ENCODE results near the gene PDE7B.

DNA sequence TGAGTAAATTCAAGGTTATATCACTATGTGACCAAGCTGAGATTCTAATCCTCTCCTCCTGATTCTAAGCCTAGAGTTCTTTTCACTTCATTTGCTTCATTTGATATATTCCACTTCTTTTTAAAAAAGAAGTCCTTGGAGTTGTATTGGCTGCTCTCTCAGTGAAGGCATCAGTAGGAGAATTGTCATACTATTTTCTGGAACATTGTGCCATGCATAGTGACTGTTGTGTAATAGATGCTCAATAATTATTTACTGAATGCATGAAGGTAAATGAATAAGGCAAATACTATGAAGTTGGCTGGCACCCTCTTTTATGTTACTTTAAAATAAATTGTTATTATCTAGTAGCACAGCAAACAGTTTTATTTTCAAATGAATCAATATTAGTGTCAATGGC lies 209.3 kb downstream of the PDE7B start:
- no peak for TF ChIP-seq EP300 (IDR thresholded peaks at IDR 0.05; ENCODE audit: low read length)
- no peak for TF ChIP-seq RAD51 (IDR thresholded peaks at IDR 0.05; ENCODE audit: borderline replicate concordance, low read depth)
- TF ChIP-seq KDM1A (IDR thresholded peaks at IDR 0.05) = no peak
- TF ChIP-seq, protein P1, sequence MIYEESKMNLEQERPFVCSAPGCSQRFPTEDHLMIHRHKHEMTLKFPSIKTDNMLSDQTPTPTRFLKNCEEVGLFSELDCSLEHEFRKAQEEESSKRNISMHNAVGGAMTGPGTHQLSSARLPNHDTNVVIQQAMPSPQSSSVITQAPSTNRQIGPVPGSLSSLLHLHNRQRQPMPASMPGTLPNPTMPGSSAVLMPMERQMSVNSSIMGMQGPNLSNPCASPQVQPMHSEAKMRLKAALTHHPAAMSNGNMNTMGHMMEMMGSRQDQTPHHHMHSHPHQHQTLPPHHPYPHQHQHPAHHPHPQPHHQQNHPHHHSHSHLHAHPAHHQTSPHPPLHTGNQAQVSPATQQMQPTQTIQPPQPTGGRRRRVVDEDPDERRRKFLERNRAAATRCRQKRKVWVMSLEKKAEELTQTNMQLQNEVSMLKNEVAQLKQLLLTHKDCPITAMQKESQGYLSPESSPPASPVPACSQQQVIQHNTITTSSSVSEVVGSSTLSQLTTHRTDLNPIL (CRISPR knock-in tag; IDR thresholded peaks at IDR 0.05) = no peak
- TF ChIP-seq, protein P2, sequence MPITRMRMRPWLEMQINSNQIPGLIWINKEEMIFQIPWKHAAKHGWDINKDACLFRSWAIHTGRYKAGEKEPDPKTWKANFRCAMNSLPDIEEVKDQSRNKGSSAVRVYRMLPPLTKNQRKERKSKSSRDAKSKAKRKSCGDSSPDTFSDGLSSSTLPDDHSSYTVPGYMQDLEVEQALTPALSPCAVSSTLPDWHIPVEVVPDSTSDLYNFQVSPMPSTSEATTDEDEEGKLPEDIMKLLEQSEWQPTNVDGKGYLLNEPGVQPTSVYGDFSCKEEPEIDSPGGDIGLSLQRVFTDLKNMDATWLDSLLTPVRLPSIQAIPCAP (CRISPR knock-in tag; IDR thresholded peaks at IDR 0.05; ENCODE audit: borderline replicate concordance) = no peak
- TF ChIP-seq, protein P3, sequence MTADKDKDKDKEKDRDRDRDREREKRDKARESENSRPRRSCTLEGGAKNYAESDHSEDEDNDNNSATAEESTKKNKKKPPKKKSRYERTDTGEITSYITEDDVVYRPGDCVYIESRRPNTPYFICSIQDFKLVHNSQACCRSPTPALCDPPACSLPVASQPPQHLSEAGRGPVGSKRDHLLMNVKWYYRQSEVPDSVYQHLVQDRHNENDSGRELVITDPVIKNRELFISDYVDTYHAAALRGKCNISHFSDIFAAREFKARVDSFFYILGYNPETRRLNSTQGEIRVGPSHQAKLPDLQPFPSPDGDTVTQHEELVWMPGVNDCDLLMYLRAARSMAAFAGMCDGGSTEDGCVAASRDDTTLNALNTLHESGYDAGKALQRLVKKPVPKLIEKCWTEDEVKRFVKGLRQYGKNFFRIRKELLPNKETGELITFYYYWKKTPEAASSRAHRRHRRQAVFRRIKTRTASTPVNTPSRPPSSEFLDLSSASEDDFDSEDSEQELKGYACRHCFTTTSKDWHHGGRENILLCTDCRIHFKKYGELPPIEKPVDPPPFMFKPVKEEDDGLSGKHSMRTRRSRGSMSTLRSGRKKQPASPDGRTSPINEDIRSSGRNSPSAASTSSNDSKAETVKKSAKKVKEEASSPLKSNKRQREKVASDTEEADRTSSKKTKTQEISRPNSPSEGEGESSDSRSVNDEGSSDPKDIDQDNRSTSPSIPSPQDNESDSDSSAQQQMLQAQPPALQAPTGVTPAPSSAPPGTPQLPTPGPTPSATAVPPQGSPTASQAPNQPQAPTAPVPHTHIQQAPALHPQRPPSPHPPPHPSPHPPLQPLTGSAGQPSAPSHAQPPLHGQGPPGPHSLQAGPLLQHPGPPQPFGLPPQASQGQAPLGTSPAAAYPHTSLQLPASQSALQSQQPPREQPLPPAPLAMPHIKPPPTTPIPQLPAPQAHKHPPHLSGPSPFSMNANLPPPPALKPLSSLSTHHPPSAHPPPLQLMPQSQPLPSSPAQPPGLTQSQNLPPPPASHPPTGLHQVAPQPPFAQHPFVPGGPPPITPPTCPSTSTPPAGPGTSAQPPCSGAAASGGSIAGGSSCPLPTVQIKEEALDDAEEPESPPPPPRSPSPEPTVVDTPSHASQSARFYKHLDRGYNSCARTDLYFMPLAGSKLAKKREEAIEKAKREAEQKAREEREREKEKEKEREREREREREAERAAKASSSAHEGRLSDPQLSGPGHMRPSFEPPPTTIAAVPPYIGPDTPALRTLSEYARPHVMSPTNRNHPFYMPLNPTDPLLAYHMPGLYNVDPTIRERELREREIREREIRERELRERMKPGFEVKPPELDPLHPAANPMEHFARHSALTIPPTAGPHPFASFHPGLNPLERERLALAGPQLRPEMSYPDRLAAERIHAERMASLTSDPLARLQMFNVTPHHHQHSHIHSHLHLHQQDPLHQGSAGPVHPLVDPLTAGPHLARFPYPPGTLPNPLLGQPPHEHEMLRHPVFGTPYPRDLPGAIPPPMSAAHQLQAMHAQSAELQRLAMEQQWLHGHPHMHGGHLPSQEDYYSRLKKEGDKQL (CRISPR knock-in tag; IDR thresholded peaks at IDR 0.05; ENCODE audit: borderline replicate concordance) = no peak
- TF ChIP-seq GTF2F1 (IDR thresholded peaks at IDR 0.05; ENCODE audit: low read depth, low read length) = no peak
- TF ChIP-seq, protein P4, sequence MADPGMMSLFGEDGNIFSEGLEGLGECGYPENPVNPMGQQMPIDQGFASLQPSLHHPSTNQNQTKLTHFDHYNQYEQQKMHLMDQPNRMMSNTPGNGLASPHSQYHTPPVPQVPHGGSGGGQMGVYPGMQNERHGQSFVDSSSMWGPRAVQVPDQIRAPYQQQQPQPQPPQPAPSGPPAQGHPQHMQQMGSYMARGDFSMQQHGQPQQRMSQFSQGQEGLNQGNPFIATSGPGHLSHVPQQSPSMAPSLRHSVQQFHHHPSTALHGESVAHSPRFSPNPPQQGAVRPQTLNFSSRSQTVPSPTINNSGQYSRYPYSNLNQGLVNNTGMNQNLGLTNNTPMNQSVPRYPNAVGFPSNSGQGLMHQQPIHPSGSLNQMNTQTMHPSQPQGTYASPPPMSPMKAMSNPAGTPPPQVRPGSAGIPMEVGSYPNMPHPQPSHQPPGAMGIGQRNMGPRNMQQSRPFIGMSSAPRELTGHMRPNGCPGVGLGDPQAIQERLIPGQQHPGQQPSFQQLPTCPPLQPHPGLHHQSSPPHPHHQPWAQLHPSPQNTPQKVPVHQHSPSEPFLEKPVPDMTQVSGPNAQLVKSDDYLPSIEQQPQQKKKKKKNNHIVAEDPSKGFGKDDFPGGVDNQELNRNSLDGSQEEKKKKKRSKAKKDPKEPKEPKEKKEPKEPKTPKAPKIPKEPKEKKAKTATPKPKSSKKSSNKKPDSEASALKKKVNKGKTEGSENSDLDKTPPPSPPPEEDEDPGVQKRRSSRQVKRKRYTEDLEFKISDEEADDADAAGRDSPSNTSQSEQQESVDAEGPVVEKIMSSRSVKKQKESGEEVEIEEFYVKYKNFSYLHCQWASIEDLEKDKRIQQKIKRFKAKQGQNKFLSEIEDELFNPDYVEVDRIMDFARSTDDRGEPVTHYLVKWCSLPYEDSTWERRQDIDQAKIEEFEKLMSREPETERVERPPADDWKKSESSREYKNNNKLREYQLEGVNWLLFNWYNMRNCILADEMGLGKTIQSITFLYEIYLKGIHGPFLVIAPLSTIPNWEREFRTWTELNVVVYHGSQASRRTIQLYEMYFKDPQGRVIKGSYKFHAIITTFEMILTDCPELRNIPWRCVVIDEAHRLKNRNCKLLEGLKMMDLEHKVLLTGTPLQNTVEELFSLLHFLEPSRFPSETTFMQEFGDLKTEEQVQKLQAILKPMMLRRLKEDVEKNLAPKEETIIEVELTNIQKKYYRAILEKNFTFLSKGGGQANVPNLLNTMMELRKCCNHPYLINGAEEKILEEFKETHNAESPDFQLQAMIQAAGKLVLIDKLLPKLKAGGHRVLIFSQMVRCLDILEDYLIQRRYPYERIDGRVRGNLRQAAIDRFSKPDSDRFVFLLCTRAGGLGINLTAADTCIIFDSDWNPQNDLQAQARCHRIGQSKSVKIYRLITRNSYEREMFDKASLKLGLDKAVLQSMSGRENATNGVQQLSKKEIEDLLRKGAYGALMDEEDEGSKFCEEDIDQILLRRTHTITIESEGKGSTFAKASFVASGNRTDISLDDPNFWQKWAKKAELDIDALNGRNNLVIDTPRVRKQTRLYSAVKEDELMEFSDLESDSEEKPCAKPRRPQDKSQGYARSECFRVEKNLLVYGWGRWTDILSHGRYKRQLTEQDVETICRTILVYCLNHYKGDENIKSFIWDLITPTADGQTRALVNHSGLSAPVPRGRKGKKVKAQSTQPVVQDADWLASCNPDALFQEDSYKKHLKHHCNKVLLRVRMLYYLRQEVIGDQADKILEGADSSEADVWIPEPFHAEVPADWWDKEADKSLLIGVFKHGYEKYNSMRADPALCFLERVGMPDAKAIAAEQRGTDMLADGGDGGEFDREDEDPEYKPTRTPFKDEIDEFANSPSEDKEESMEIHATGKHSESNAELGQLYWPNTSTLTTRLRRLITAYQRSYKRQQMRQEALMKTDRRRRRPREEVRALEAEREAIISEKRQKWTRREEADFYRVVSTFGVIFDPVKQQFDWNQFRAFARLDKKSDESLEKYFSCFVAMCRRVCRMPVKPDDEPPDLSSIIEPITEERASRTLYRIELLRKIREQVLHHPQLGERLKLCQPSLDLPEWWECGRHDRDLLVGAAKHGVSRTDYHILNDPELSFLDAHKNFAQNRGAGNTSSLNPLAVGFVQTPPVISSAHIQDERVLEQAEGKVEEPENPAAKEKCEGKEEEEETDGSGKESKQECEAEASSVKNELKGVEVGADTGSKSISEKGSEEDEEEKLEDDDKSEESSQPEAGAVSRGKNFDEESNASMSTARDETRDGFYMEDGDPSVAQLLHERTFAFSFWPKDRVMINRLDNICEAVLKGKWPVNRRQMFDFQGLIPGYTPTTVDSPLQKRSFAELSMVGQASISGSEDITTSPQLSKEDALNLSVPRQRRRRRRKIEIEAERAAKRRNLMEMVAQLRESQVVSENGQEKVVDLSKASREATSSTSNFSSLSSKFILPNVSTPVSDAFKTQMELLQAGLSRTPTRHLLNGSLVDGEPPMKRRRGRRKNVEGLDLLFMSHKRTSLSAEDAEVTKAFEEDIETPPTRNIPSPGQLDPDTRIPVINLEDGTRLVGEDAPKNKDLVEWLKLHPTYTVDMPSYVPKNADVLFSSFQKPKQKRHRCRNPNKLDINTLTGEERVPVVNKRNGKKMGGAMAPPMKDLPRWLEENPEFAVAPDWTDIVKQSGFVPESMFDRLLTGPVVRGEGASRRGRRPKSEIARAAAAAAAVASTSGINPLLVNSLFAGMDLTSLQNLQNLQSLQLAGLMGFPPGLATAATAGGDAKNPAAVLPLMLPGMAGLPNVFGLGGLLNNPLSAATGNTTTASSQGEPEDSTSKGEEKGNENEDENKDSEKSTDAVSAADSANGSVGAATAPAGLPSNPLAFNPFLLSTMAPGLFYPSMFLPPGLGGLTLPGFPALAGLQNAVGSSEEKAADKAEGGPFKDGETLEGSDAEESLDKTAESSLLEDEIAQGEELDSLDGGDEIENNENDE (IDR thresholded peaks at IDR 0.05; ENCODE audit: low read depth, low read length) = no peak
- TF ChIP-seq POLR2AphosphoS5 (IDR thresholded peaks at IDR 0.05; ENCODE audit: control insufficient read depth, insufficient read depth, low read depth, low read length) = no peak
- TF ChIP-seq ZNF274 (IDR thresholded peaks at IDR 0.05; ENCODE audit: borderline replicate concordance, low read depth, low read length) = no peak
- no peak for TF ChIP-seq TEAD4 (IDR thresholded peaks at IDR 0.05; ENCODE audit: low read length)
- TF ChIP-seq TEAD4 (CRISPR knock-in tag; IDR thresholded peaks at IDR 0.05; ENCODE audit: borderline replicate concordance) = no peak
- TF ChIP-seq, protein P5, sequence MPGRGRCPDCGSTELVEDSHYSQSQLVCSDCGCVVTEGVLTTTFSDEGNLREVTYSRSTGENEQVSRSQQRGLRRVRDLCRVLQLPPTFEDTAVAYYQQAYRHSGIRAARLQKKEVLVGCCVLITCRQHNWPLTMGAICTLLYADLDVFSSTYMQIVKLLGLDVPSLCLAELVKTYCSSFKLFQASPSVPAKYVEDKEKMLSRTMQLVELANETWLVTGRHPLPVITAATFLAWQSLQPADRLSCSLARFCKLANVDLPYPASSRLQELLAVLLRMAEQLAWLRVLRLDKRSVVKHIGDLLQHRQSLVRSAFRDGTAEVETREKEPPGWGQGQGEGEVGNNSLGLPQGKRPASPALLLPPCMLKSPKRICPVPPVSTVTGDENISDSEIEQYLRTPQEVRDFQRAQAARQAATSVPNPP (IDR thresholded peaks at IDR 0.05; ENCODE audit: borderline replicate concordance, insufficient read depth, insufficient read length) = no peak
